NCI-H1105 (cell line): ENCODE data around the gene KANSL1.
"Not testable (repeated sequence)": the region's sequence is repeated elsewhere in the genome, so short reads cannot be mapped to it uniquely, and the experiment has no call there.

Experiments used
- DNase-seq: peaks from one replicate; lab custom pipeline; 2025; lab: John Stamatoyannopoulos, UW

Gene KANSL1

GRCh38 chr17:46193151-46193625, at the start of gene KANSL1:
Gene KANSL1, minus strand, starts transcription at chr17:46193429. Its CDS starts 21,286 bp downstream, at chr17:46172143.
- DNase-seq, result peak; percentile 92

GRCh38 chr17:46231359-46231758, 38.1 kb upstream of the KANSL1 start:
- not testable (repeated sequence) for DNase-seq

GRCh38 chr17:46225274-46225794, 32.1 kb upstream of the KANSL1 start:
- peak; percentile 94 for DNase-seq

GRCh38 chr17:46224864-46225263, 31.6 kb upstream of the KANSL1 start:
- DNase-seq, result not testable (repeated sequence)

- DNase-seq, result not testable (repeated sequence)
Observed at GRCh38 chr17:46223041-46223440, 29.8 kb upstream of the KANSL1 start.

GRCh38 chr17:46216682-46217081, 23.5 kb upstream of the KANSL1 start:
- DNase-seq, result no peak

- DNase-seq, result peak; percentile 42
Observed at GRCh38 chr17:46212634-46213435, 19.6 kb upstream of the KANSL1 start.

GRCh38 chr17:46208997-46209396, 15.8 kb upstream of the KANSL1 start:
- no peak for DNase-seq

- no peak for DNase-seq
Observed at GRCh38 chr17:46205975-46206374, 12.7 kb upstream of the KANSL1 start.

- DNase-seq, result no peak
Observed at GRCh38 chr17:46202424-46202823, 9.2 kb upstream of the KANSL1 start.

- DNase-seq, result no peak
Observed at GRCh38 chr17:46201491-46201890, 8.3 kb upstream of the KANSL1 start.

GRCh38 chr17:46200197-46200596, 7.0 kb upstream of the KANSL1 start:
- DNase-seq, result no peak

GRCh38 chr17:46199379-46199778, 6.2 kb upstream of the KANSL1 start:
- no peak for DNase-seq

- no peak for DNase-seq
Observed at GRCh38 chr17:46198233-46198632, 5.0 kb upstream of the KANSL1 start.

GRCh38 chr17:46197530-46197929, 4.3 kb upstream of the KANSL1 start:
- no peak for DNase-seq

- DNase-seq, result no peak
Observed at GRCh38 chr17:46195939-46196716, 2.9 kb upstream of the KANSL1 start.

GRCh38 chr17:46195217-46195855, 2.1 kb upstream of the KANSL1 start:
- no peak for DNase-seq

- DNase-seq, result peak; percentile 33
Observed at GRCh38 chr17:46194393-46195216, 1.4 kb upstream of the KANSL1 start.

- DNase-seq, result peak; percentile 88
Observed at GRCh38 chr17:46193626-46194392, 580 bp upstream of the KANSL1 start.

GRCh38 chr17:46192439-46193150, 634 bp downstream of the KANSL1 start:
- peak; percentile 69 for DNase-seq
